ENCODE measurements around the gene SNTB2. TPM values are rescaled to one million over a fixed set of nuclear protein-coding genes. Genes with fewer than 3 reads are reported as not detected.
A peak's percentile ranks its signal among the peaks of the same experiment; 100 is the strongest.

The SNTB2 gene
- total and polyA plus RNA-seq, 9 of the 15 experiments (the other 6 are each of a cell fraction or from before 2014, with no cell fraction given): 1.2 to 13.7 (median 5.7) TPM

DNA sequence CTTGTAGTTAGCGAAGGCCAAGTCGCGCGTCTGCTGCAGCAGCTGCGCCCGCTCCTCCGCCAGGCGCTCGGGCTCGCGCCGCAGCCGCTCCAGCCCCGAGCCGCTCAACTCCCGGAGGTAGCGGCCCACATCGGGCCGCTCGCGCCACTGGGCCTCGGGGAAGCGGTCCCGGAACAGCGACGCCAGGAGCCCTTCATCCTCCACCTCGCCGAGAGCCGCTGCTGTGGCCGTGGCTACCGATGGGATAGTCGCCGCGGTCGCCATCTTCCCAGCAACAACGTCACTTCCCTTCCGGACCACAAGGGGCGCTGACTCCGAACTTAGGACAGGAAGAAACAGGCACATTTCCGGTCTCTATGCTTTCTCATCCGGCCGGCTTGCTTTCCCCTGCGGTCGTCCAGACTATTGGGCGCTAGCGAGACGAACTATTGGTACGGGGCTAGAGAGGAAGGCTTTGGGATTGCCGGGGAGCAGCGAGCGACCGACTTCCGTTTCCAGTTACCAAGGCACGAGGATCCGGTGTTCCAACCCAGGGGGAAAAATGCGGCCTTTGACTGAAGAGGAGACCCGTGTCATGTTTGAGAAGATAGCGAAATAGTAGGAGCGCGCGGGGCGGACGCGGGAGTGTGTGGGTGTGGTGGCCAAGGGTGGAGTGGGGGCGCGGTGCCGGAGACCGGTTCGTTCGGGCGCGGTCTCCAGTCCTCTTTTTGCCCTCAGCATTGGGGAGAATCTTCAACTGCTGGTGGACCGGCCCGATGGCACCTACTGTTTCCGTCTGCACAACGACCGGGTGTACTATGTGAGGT lies 152.5 kb downstream of the SNTB2 start, which contains the start of the genes COG8 and NIP7 (continued):
- TF ChIP-seq, protein P1, sequence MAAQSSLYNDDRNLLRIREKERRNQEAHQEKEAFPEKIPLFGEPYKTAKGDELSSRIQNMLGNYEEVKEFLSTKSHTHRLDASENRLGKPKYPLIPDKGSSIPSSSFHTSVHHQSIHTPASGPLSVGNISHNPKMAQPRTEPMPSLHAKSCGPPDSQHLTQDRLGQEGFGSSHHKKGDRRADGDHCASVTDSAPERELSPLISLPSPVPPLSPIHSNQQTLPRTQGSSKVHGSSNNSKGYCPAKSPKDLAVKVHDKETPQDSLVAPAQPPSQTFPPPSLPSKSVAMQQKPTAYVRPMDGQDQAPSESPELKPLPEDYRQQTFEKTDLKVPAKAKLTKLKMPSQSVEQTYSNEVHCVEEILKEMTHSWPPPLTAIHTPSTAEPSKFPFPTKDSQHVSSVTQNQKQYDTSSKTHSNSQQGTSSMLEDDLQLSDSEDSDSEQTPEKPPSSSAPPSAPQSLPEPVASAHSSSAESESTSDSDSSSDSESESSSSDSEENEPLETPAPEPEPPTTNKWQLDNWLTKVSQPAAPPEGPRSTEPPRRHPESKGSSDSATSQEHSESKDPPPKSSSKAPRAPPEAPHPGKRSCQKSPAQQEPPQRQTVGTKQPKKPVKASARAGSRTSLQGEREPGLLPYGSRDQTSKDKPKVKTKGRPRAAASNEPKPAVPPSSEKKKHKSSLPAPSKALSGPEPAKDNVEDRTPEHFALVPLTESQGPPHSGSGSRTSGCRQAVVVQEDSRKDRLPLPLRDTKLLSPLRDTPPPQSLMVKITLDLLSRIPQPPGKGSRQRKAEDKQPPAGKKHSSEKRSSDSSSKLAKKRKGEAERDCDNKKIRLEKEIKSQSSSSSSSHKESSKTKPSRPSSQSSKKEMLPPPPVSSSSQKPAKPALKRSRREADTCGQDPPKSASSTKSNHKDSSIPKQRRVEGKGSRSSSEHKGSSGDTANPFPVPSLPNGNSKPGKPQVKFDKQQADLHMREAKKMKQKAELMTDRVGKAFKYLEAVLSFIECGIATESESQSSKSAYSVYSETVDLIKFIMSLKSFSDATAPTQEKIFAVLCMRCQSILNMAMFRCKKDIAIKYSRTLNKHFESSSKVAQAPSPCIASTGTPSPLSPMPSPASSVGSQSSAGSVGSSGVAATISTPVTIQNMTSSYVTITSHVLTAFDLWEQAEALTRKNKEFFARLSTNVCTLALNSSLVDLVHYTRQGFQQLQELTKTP (IDR thresholded peaks at IDR 0.05; ENCODE audit: low read depth in 1 of 2, partially characterized antibody in 2 of 2): peak in 1 of 2 experiments; percentile 55
- TF ChIP-seq ZNF174 (CRISPR knock-in tag; IDR thresholded peaks at IDR 0.05) (no peak), CEBPB (tag; IDR thresholded peaks at IDR 0.05) (no peak), EWSR1 (IDR thresholded peaks at IDR 0.05; ENCODE audit: borderline replicate concordance, low read depth, partially characterized antibody) (no peak), RBBP5 (IDR thresholded peaks at IDR 0.05; ENCODE audit: borderline replicate concordance, insufficient read depth, low read length, poor library complexity, severe bottlenecking) (peak; percentile 96), ETS2 (tag; IDR thresholded peaks at IDR 0.05; ENCODE audit: borderline replicate concordance, poor library complexity, severe bottlenecking) (peak; percentile 93), NRF1 (conservative IDR thresholded peaks at IDR 0.05 in 1 of 2, IDR thresholded peaks at IDR 0.05 in 1 of 2) (peak; percentile 78 to 81), TAF1 (IDR thresholded peaks at IDR 0.05; ENCODE audit: control insufficient read depth, extremely low read depth, insufficient read depth, low read length, severe bottlenecking) (peak; percentile 97), ZNF41 (CRISPR knock-in tag; conservative IDR thresholded peaks at IDR 0.05) (no peak), SMC3 (conservative IDR thresholded peaks at IDR 0.05; ENCODE audit: insufficient read depth, low read depth, low read length) (no peak; the same call in 1 of the 2 replicates), SAFB (IDR thresholded peaks at IDR 0.05; ENCODE audit: borderline replicate concordance, low read depth, low read length) (no peak)
- TF ChIP-seq, protein P2, sequence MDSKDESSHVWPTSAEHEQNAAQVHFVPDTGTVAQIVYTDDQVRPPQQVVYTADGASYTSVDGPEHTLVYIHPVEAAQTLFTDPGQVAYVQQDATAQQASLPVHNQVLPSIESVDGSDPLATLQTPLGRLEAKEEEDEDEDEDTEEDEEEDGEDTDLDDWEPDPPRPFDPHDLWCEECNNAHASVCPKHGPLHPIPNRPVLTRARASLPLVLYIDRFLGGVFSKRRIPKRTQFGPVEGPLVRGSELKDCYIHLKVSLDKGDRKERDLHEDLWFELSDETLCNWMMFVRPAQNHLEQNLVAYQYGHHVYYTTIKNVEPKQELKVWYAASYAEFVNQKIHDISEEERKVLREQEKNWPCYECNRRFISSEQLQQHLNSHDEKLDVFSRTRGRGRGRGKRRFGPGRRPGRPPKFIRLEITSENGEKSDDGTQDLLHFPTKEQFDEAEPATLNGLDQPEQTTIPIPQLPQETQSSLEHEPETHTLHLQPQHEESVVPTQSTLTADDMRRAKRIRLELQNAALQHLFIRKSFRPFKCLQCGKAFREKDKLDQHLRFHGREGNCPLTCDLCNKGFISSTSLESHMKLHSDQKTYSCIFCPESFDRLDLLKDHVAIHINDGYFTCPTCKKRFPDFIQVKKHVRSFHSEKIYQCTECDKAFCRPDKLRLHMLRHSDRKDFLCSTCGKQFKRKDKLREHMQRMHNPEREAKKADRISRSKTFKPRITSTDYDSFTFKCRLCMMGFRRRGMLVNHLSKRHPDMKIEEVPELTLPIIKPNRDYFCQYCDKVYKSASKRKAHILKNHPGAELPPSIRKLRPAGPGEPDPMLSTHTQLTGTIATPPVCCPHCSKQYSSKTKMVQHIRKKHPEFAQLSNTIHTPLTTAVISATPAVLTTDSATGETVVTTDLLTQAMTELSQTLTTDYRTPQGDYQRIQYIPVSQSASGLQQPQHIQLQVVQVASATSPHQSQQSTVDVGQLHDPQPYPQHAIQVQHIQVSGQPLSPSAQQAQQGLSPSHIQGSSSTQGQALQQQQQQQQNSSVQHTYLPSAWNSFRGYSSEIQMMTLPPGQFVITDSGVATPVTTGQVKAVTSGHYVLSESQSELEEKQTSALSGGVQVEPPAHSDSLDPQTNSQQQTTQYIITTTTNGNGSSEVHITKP (IDR thresholded peaks at IDR 0.05; ENCODE audit: partially characterized antibody): peak; percentile 52
- TF ChIP-seq, protein P3, sequence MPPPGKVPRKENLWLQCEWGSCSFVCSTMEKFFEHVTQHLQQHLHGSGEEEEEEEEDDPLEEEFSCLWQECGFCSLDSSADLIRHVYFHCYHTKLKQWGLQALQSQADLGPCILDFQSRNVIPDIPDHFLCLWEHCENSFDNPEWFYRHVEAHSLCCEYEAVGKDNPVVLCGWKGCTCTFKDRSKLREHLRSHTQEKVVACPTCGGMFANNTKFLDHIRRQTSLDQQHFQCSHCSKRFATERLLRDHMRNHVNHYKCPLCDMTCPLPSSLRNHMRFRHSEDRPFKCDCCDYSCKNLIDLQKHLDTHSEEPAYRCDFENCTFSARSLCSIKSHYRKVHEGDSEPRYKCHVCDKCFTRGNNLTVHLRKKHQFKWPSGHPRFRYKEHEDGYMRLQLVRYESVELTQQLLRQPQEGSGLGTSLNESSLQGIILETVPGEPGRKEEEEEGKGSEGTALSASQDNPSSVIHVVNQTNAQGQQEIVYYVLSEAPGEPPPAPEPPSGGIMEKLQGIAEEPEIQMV (tag; conservative IDR thresholded peaks at IDR 0.05; ENCODE audit: low read depth): peak; percentile 98
- TF ChIP-seq, protein P4, sequence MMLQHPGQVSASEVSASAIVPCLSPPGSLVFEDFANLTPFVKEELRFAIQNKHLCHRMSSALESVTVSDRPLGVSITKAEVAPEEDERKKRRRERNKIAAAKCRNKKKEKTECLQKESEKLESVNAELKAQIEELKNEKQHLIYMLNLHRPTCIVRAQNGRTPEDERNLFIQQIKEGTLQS (IDR thresholded peaks at IDR 0.05): peak; percentile 16; the same call in 1 of the 2 replicates
- TF ChIP-seq, protein P4 (CRISPR knock-in tag; conservative IDR thresholded peaks at IDR 0.05): 0 out of 2 replicates have a peak, but pooled peaks have one; percentile 35

All from K562 (cell line).